Breast epithelium (tissue), 4 donors: ENCODE results near the gene KYNU. TPM values are rescaled to one million over a fixed set of nuclear protein-coding genes. Genes with fewer than 3 reads are reported as not detected.

Experiments
- DNase-seq, 2 donors: peaks; one replicate each; pipeline ENCODE4 v3.0.0-alpha.2; 2019; ENCODE audit warnings: low spot score in 2 of 2
- H3K27ac ChIP-seq, 2 donors: fragments of 200-600 bp; sonication (generic) in 1 of 2; one replicate each; pipeline ENCODE4 v1.5.1; 2016 to 2019; ENCODE audit warnings: mild to moderate bottlenecking in 1 of 2
- H3K27me3 ChIP-seq, 2 donors: fragments of 200-600 bp; sonication (generic) in 1 of 2; one replicate each; pipeline versions ENCODE4 v1.5.1 to v1.6.0; 2017 to 2019; ENCODE audit warnings: control low read depth in 1 of 2, mild to moderate bottlenecking in 1 of 2
- H3K36me3 ChIP-seq: fragments of 200-600 bp; one replicate; pipeline ENCODE4 v1.5.1; 2019
- H3K4me1 ChIP-seq, 2 donors: fragments of 200-600 bp; sonication (generic); one replicate each; pipeline ENCODE4 v1.5.1; 2016 to 2019; ENCODE audit warnings: control low read depth in 1 of 2
- H3K4me3 ChIP-seq, 3 donors: fragments of 200-600 bp; sonication (generic); 1 replicate in 2 of 3; 2 replicates in 1 of 3; pipeline ENCODE4 v1.5.1; 2016 to 2019; ENCODE audit warnings: mild to moderate bottlenecking in 3 of 3, moderate library complexity in 2 of 3
- H3K9me3 ChIP-seq, 2 donors: fragments of 200-600 bp; sonication (generic) in 1 of 2; one replicate each; pipeline ENCODE4 v1.5.1; 2016 to 2019; ENCODE audit warnings: control low read depth in 1 of 2
- CTCF ChIP-seq, 3 donors: fragments of 450-650 bp; IDR thresholded peaks; one replicate each; pipeline ENCODE4 v1.5.1; 2016 to 2017; ENCODE audit warnings: antibody characterized with exemption in 3 of 3, mild to moderate bottlenecking in 3 of 3, moderate library complexity in 3 of 3
- POLR2A ChIP-seq: fragments of 450-650 bp; IDR thresholded peaks from one replicate; pipeline ENCODE4 v1.6.1; 2016; ENCODE audit warnings: antibody characterized with exemption, mild to moderate bottlenecking, moderate library complexity
- POLR2AphosphoS5 ChIP-seq, 3 donors: sonication (generic); formaldehyde crosslinking; IDR thresholded peaks; one replicate each; pipeline ENCODE4 v1.6.1; 2017; ENCODE audit warnings: antibody characterized with exemption in 3 of 3
- intact Hi-C: fragments of 100-400 bp; cut with DNase I; formaldehyde crosslinking; loops from one replicate; pipeline ENCODE4 v1.15.1; 2023; ENCODE audit warnings: low total_unique reads
- total RNA-seq, 3 donors: library from RNA; depleted of rRNA; stranded (reverse); fragments of >200 nt; gene quantifications; one replicate each; pipeline ENCODE4 v1.1.0, GENCODE V29; 2016

The KYNU gene
- total RNA-seq, 3 donors from 2014 or later, result 6.9 to 13.1 (median 11.7) TPM

DNA sequence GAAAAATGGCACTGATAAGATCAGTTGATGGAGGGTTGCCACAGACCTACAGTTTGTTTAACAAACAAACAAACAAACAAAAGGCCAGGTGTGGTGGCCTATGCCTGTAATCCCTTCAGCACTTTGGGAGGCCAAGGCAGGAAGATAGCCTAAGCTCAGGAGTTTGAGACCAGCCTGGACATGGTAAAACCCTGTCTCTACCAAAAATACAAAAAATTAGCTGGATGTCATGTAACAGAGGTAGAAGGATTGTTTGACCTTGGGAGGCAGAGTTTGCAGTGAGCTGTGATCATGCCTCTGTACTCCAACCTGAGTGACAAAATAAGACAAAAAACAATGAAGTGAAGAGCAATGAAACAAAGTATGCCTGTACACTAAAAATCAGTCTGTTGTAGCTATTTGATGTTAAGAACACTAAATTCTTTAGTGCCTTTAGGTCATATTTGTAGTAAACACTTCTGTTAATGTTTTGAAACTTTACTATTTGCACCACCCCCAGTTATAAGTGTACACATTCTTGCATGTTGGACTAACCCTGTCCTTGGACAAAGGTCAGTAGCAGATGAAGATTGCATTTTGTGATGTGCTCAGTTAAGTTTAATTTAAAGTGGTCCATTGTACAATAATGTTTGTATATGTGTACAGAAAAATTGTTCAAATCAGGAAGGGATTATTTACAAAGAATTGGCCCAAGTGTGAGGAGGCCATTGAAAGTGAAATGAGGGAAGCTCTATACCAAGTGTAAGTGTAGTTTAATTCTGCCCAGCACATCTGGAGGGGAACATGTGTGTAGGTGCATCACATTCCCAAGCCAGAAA lies 73.9 kb downstream of the KYNU start:
- Histone ChIP-seq H3K27ac (no peak overlapping the region), H3K36me3 (no peaks in the 10 kb centered on the region), H3K4me1 (no peaks in the 10 kb centered on the region), H3K4me3 (no peak overlapping the region), H3K27me3 (no peaks in the 10 kb centered on the region), H3K9me3 (peaks cover 4 to 5% of the 10 kb centered on the region in 2 donors)
- TF ChIP-seq POLR2AphosphoS5 (IDR thresholded peaks at IDR 0.05) (no peak), POLR2A (no peak), CTCF (IDR thresholded peaks at IDR 0.05) (no peak)
- intact Hi-C loops, result no loop called here
- no peak for DNase-seq

GRCh38 chr2:142952018-142952417 lies 74.6 kb downstream of the KYNU start:
- TF ChIP-seq POLR2AphosphoS5 (IDR thresholded peaks at IDR 0.05), result no peak
- H3K4me1 ChIP-seq, result no peaks in the 10 kb centered on the region
- intact Hi-C loops, result no loop called here
- DNase-seq, result no peak
- H3K27me3 ChIP-seq, result no peaks in the 10 kb centered on the region
- H3K4me3 ChIP-seq, result no peak overlapping the region
- no peaks in the 10 kb centered on the region for H3K36me3 ChIP-seq
- no peak overlapping the region for H3K27ac ChIP-seq
- peaks cover 4 to 5% of the 10 kb centered on the region in 2 donors for H3K9me3 ChIP-seq

GRCh38 chr2:142952793-142953494 lies 75.5 kb downstream of the KYNU start:
- no peak for DNase-seq
- H3K4me3 ChIP-seq, result no peak overlapping the region
- no peaks in the 10 kb centered on the region for H3K4me1 ChIP-seq

DNA sequence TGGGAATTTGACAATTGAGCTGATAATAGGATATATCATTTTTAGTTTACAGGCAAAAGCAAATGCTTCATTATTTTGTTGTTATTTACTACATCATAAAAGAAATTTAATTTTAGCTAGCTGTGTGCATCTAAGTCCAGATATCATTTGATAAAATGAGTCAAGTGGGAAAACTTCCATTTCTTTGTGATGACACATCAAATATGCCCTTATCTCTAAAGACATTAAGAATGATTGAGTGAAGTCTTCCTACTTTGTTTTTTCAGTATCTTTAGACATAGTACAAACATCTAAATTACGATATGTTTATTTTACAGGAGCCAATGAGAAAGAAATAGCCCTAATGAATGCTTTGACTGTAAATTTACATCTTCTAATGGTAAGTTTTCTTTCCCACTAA lies 77.0 kb downstream of the KYNU start:
- Histone ChIP-seq H3K9me3 (peaks cover under 1 to 4% of the 10 kb centered on the region in 2 donors), H3K4me1 (no peaks in the 10 kb centered on the region), H3K4me3 (no peak overlapping the region), H3K27me3 (no peaks in the 10 kb centered on the region), H3K36me3 (no peaks in the 10 kb centered on the region), H3K27ac (no peak overlapping the region)
- TF ChIP-seq CTCF (IDR thresholded peaks at IDR 0.05), result no peak
- no peak for TF ChIP-seq POLR2A
- no peak for TF ChIP-seq POLR2AphosphoS5 (IDR thresholded peaks at IDR 0.05)
- DNase-seq, result no peak
- intact Hi-C loops, result no loop called here

More at GRCh38 chr2:142952793-142953494, 75.5 kb downstream of the KYNU start:
- intact Hi-C loops, result no loop called here
- Histone ChIP-seq H3K27me3 (no peaks in the 10 kb centered on the region), H3K9me3 (peaks cover 4 to 5% of the 10 kb centered on the region in 2 donors), H3K36me3 (no peaks in the 10 kb centered on the region), H3K27ac (no peak overlapping the region)
- TF ChIP-seq POLR2AphosphoS5 (IDR thresholded peaks at IDR 0.05) (no peak), POLR2A (no peak), CTCF (IDR thresholded peaks at IDR 0.05) (no peak)

DNA sequence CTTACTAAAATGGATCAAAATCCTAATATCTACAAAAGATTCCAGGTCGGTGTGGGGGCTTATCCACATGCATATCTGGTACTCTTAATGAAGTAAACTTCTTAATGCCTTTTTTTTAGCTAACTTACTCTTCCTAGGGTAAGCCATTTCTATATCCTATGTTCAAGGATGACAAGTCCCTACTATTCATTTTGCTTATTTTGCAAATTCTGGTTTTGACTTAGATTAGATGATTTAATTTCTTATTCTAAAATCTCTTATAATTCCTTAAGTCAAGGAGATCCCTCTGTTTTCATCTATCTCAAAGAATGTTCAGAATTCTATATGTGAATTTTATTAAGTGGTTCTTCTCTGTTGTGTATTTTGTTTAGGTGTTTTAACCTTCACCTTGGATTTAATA lies 79.7 kb downstream of the KYNU start:
- Histone ChIP-seq H3K9me3 (no peaks in the 10 kb centered on the region), H3K4me3 (no peak overlapping the region), H3K27ac (no peak overlapping the region), H3K27me3 (no peaks in the 10 kb centered on the region), H3K36me3 (no peaks in the 10 kb centered on the region), H3K4me1 (no peaks in the 10 kb centered on the region)
- intact Hi-C loops, result no loop called here
- no peak for DNase-seq
- TF ChIP-seq CTCF (IDR thresholded peaks at IDR 0.05), result no peak
- no peak for TF ChIP-seq POLR2A
- no peak for TF ChIP-seq POLR2AphosphoS5 (IDR thresholded peaks at IDR 0.05)
